GM10266 (cell line): Measurements from ENCODE around the gene SPTBN1.

ENCODE experiments used
- DNase-seq: peaks from one replicate; pipeline ENCODE4 v3.0.0; 2012; ENCODE audit errors: extremely low spot score
- CTCF ChIP-seq: IDR thresholded peaks from 2 replicates; pipeline ENCODE4 v1.5.1; 2012; ENCODE audit warnings: mild to moderate bottlenecking, low read depth; ENCODE audit not compliant: control insufficient read depth, insufficient read depth; ENCODE audit errors: missing control alignments

Gene SPTBN1

GRCh38 chr2:54551123-54551756 lies 95.1 kb downstream of the SPTBN1 start:
- no peak for TF ChIP-seq CTCF

GRCh38 chr2:54553075-54553474 lies 96.9 kb downstream of the SPTBN1 start:
- TF ChIP-seq CTCF = no peak

More at GRCh38 chr2:54551123-54551756, 95.1 kb downstream of the SPTBN1 start:
- no peak for DNase-seq

GRCh38 chr2:54553775-54554174 lies 97.6 kb downstream of the SPTBN1 start:
- DNase-seq = no peak
- no peak for TF ChIP-seq CTCF

More at GRCh38 chr2:54553075-54553474, 96.9 kb downstream of the SPTBN1 start:
- no peak for DNase-seq

GRCh38 chr2:54555318-54555837 lies 99.3 kb downstream of the SPTBN1 start:
- no peak for TF ChIP-seq CTCF
- no peak for DNase-seq

- TF ChIP-seq CTCF = no peak
- DNase-seq = no peak
Observed at GRCh38 chr2:54556621-54557121, 100.5 kb downstream of the SPTBN1 start.

- no peak for DNase-seq
- TF ChIP-seq CTCF = no peak
Observed at GRCh38 chr2:54557211-54557600, 101.1 kb downstream of the SPTBN1 start.

- DNase-seq = peak; percentile 53
- TF ChIP-seq CTCF = peak; percentile 30
Observed at GRCh38 chr2:54557601-54558187, 101.6 kb downstream of the SPTBN1 start.
